HT1080 (cell line): ENCODE results near the gene KNDC1. TPM values are rescaled to one million over a fixed set of nuclear protein-coding genes. Genes with fewer than 3 reads are reported as not detected.

Experiments used
- DNase-seq: peaks from one replicate; pipeline ENCODE4 v3.0.0-alpha.2; 2015; ENCODE audit warnings: low read depth
- total RNA-seq: library from RNA; depleted of rRNA; stranded (reverse); fragments of >200 nt; shearing (Covaris generic); gene quantifications from 2 replicates; pipeline ENCODE4 v1.2.3, GENCODE V29; 2014

KNDC1 gene
- total RNA-seq, 1 experiment from 2014 or later, result not detected

GRCh38 chr10:133190225-133190624 is 30.2 kb downstream of the KNDC1 start:
- DNase-seq, result no peak

GRCh38 chr10:133191651-133192050 is 31.6 kb downstream of the KNDC1 start:
- no peak for DNase-seq

DNA sequence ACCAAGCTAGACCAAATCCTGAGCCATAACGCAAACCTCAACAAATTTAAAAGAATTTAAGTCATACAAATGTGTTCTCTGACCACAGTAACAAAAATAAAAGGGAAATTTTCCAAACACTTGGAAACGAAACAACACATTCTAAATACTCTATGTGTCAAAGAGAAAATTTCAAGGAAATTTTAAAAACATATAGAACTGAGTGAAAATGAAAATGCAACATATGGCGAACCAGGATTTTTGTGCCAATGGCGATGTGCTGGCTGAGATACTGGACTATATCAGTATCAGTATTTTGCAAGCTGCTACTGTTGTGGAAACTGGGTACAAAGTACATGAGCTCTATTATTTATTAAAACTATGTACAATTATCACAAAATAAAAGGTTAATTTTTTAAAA is 34.1 kb downstream of the KNDC1 start:
- DNase-seq, result no peak

GRCh38 chr10:133195096-133195495 is 35.1 kb downstream of the KNDC1 start:
- no peak for DNase-seq

GRCh38 chr10:133195611-133196010 is 35.6 kb downstream of the KNDC1 start:
- no peak for DNase-seq

- DNase-seq, result no peak
Observed at GRCh38 chr10:133196221-133196915, 36.3 kb downstream of the KNDC1 start.

GRCh38 chr10:133196936-133197758 is 37.1 kb downstream of the KNDC1 start:
- DNase-seq, result no peak

- no peak for DNase-seq
Observed at GRCh38 chr10:133197786-133198185, 37.8 kb downstream of the KNDC1 start.

DNA sequence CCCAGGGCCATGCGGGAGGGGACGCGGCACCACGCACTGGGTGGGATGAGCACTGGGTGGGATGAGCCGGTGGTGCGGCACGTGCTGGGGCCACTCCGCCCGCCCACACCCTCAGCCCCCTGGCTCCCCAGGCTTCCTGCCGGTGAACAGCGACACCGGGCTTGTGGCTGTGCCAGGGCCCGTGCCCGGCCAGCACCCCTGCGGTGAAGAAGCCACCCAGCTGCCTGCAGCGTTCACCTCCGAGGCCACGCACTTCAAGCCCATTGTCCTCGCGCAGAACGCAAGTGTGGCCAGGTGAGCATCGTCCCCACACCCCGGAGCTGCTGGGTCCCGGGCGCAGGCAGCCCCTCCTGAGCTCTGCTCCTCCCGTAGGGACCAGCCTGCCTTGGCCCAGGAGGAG is 38.2 kb downstream of the KNDC1 start:
- no peak for DNase-seq

- DNase-seq, result no peak
Observed at GRCh38 chr10:133198621-133199487, 38.8 kb downstream of the KNDC1 start.

GRCh38 chr10:133199488-133199885 is 39.5 kb downstream of the KNDC1 start:
- no peak for DNase-seq

GRCh38 chr10:133199992-133200611 is 40.1 kb downstream of the KNDC1 start:
- no peak for DNase-seq

- no peak for DNase-seq
Observed at GRCh38 chr10:133200621-133201031, 40.6 kb downstream of the KNDC1 start.

DNA sequence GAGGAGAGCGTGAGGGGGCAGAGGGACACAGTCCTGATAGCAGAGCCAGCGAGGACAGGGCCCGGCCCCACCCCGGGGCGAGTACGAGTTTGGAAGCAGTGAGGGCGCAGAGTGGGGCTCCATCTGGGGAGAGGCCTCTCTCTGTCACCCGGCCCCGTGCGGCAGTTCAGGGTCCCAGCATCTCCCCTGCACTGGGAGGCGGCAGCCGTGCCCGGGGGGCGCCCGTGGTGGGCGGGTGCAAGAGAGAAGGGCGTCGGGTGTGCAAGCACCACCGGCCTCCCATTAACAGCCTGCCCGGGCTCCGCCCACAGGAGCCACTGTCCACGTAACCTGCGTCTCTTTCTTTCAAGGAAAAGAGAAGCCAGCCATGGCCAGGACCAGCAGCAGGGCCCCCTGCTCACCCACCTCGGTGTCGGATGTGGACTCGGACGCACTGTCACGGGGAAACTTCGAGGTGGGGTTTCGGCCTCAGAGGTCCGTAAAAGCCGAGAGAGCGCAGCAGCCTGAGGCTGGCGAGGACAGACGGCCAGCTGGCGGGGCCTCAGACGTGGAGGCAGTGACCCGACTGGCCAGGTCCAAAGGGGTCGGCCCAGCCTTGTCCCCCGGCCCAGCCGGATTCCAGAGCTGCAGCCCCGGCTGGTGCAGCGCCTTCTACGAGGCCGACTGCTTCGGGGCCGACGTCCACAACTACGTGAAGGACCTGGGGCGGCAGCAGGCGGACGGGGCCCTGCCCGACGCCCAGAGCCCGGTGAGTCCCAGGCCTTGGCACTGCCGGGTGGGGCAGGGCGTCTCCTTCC is 41.3 kb downstream of the KNDC1 start:
- no peak for DNase-seq

DNA sequence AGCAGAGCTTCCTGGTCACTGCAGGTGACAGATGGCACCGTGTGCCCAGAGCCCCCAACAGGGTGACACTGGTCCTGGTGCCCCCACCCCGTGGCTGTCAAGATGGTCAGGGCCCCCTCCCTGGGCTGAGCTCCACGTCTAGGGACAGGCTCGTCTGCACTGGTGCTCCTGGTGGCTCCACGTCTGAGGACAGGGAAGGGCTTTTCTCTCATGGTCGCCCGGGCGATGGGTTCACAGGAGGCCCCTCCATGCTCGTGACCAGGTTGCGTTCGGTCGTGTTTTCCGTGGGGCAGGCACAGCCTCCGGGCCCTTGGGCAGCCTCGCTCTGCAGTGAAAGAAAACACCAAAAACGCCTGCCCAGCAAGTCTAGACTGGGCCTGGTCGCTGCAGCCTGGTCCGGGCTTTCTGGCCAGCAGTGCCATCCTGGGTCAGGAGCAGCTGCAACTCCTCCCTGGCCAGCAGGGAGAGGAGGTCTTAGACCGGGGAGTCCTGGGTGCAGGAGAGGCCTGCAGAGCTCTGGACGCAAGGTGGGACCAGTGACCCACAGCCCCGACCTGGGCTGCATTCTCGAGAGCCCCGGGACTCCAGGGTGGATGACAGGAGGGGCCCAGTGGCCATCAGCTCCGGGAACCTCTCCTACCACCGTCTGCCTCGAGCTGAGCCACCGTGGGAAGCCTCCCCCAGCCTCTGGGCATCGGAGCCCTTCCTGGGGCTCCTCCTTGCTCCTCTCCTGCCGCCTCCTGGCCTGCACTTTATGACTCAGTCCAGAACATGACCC is 42.1 kb downstream of the KNDC1 start:
- DNase-seq, result no peak

- DNase-seq, result no peak
Observed at GRCh38 chr10:133202778-133203651, 43.0 kb downstream of the KNDC1 start.

GRCh38 chr10:133203652-133204195 is 43.7 kb downstream of the KNDC1 start:
- DNase-seq, result no peak

GRCh38 chr10:133204226-133205015 is 44.4 kb downstream of the KNDC1 start:
- DNase-seq, result no peak
